GM23248 (cell line): ENCODE data around the gene SARS2. TPM values are rescaled to one million over a fixed set of nuclear protein-coding genes. Genes with fewer than 3 reads are reported as not detected.

ENCODE experiments used
- DNase-seq: peaks from one replicate; pipeline ENCODE4 v3.0.0-alpha.2; 2015
- H2AFZ ChIP-seq: fragments of 200-600 bp; sonication (generic); 2 replicates; pipeline ENCODE4 v1.6.1; 2016; ENCODE audit warnings: antibody characterized with exemption
- H3F3A ChIP-seq: fragments of 200-600 bp; sonication (generic); 2 replicates; pipeline ENCODE4 v1.6.1; 2016; ENCODE audit warnings: mild to moderate bottlenecking, antibody characterized with exemption, mixed run types; ENCODE audit not compliant: insufficient read depth
- H3K27ac ChIP-seq: fragments of 200-600 bp; sonication (generic); 2 replicates; pipeline ENCODE4 v1.5.1; 2016; ENCODE audit warnings: mild to moderate bottlenecking
- H3K27me3 ChIP-seq: fragments of 200-600 bp; sonication (generic); replicated peaks from 2 replicates; pipeline ENCODE4 v1.6.1; 2016; ENCODE audit warnings: mild to moderate bottlenecking; ENCODE audit not compliant: insufficient read depth
- H3K36me3 ChIP-seq: fragments of 200-600 bp; sonication (generic); 2 replicates; pipeline ENCODE4 v1.6.1; 2016; ENCODE audit warnings: low read depth, mild to moderate bottlenecking
- H3K4me1 ChIP-seq: fragments of 200-600 bp; sonication (generic); 2 replicates; pipeline ENCODE4 v1.6.1; 2016; ENCODE audit warnings: mild to moderate bottlenecking; ENCODE audit not compliant: insufficient read depth
- H3K4me2 ChIP-seq: fragments of 200-600 bp; sonication (generic); one replicate; pipeline ENCODE4 v1.6.1; 2016; ENCODE audit warnings: mild to moderate bottlenecking; ENCODE audit not compliant: unreplicated experiment
- H3K4me3 ChIP-seq: fragments of 200-600 bp; sonication (generic); 2 replicates; pipeline ENCODE4 v1.5.1; 2016; ENCODE audit warnings: mild to moderate bottlenecking
- H3K79me2 ChIP-seq: fragments of 200-600 bp; sonication (generic); 2 replicates; pipeline ENCODE4 v1.6.1; 2016; ENCODE audit warnings: mild to moderate bottlenecking; ENCODE audit not compliant: insufficient read depth
- H3K9ac ChIP-seq: fragments of 200-600 bp; sonication (generic); 2 replicates; pipeline ENCODE4 v1.6.1; 2016; ENCODE audit warnings: mild to moderate bottlenecking
- H3K9me2 ChIP-seq: fragments of 200-600 bp; sonication (generic); 2 replicates; pipeline ENCODE4 v1.6.1; 2016; ENCODE audit warnings: mixed run types, mild to moderate bottlenecking, moderate library complexity; ENCODE audit not compliant: insufficient read depth
- H3K9me3 ChIP-seq: fragments of 200-600 bp; sonication (generic); one replicate; pipeline ENCODE4 v1.6.1; 2017; ENCODE audit warnings: low read depth
- H4K20me1 ChIP-seq: fragments of 200-600 bp; sonication (generic); 2 replicates; pipeline ENCODE4 v1.6.0; 2016; ENCODE audit not compliant: insufficient read depth
- EZH2 ChIP-seq: fragments of 200-600 bp; sonication (generic); IDR thresholded peaks from 2 replicates; pipeline ENCODE4 v1.6.1; 2018; ENCODE audit warnings: antibody characterized with exemption, mild to moderate bottlenecking; ENCODE audit not compliant: insufficient read depth, poor library complexity, severe bottlenecking
- EZH2phosphoT487 ChIP-seq: fragments of 200-600 bp; sonication (generic); IDR thresholded peaks from 2 replicates; pipeline ENCODE4 v1.6.1; 2018; ENCODE audit warnings: antibody characterized with exemption, moderate library complexity, mild to moderate bottlenecking, low read depth; ENCODE audit not compliant: insufficient read depth
- whole genome bisulfite sequencing, 2 experiments: methylation state at CpG; one replicate each; pipeline ENCODE4 v1.1.6; 2015 to 2017; ENCODE audit warnings: low lambda C conversion rate in 2 of 2, low coverage in 1 of 2; ENCODE audit errors: missing lambda C conversion rate in 2 of 2; 5-methylcytosine and 5-hydroxymethylcytosine counted together
- in situ Hi-C: fragments of 300-500 bp; cut with MboI; formaldehyde crosslinking; loops from 2 replicates; pipeline ENCODE4 v1.15.0; 2020
- polyA plus RNA-seq: library from polyadenylated mRNA; unstranded; fragments of >200 nt; fragmentation: Nextera tagmentation; extraction: Ambion mirVana; gene quantifications from 2 replicates; pipeline ENCODE4 v1.2.1, GENCODE V29; 2016
- total RNA-seq: library from RNA; depleted of rRNA; stranded (reverse); fragments of >200 nt; shearing (Covaris generic); gene quantifications from 2 replicates; pipeline ENCODE4 v1.2.3, GENCODE V29; 2014

Gene SARS2
- total and polyA plus RNA-seq, 2 experiments from 2014 or later: 18.4 to 33.2 TPM

GRCh38 chr19:38921420-38922274 lies 8.9 kb downstream of the SARS2 start:
- H3K36me3 ChIP-seq: no peaks in the 10 kb centered on the region; the same call in 1 of the 2 replicates
- H3K27ac ChIP-seq: no peak overlapping the region
- no peaks in the 10 kb centered on the region for H3K27me3 ChIP-seq
- WGBS, 2 experiments: 82 to 87% methylated on average over 20 of the region's 20 CpGs
- H3F3A ChIP-seq: no peaks in the 10 kb centered on the region
- H3K79me2 ChIP-seq: no peaks in the 10 kb centered on the region
- H3K4me2 ChIP-seq: no peak overlapping the region
- DNase-seq: no peak
- no peaks in the 10 kb centered on the region for H3K9me3 ChIP-seq
- no peaks in the 10 kb centered on the region for H4K20me1 ChIP-seq
- H2AFZ ChIP-seq: no peak overlapping the region
- in situ Hi-C loops: no loop called here
- no peak overlapping the region for H3K9ac ChIP-seq
- TF ChIP-seq EZH2phosphoT487: no peak
- TF ChIP-seq EZH2: no peak
- H3K4me3 ChIP-seq: no peak overlapping the region
- no peaks in the 10 kb centered on the region for H3K4me1 ChIP-seq
- H3K9me2 ChIP-seq: no peaks in the 10 kb centered on the region

GRCh38 chr19:38920602-38921419 lies 9.8 kb downstream of the SARS2 start:
- H3K4me3 ChIP-seq: no peak overlapping the region
- TF ChIP-seq EZH2phosphoT487: no peak
- no peak for TF ChIP-seq EZH2
- H3K36me3 ChIP-seq: no peaks in the 10 kb centered on the region; the same call in 1 of the 2 replicates
- no peak for DNase-seq
- no peaks in the 10 kb centered on the region for H3K9me3 ChIP-seq
- H3K4me2 ChIP-seq: no peak overlapping the region
- no peaks in the 10 kb centered on the region for H3K27me3 ChIP-seq
- H3K9ac ChIP-seq: no peak overlapping the region
- H3K4me1 ChIP-seq: no peaks in the 10 kb centered on the region
- no peaks in the 10 kb centered on the region for H4K20me1 ChIP-seq
- H3K79me2 ChIP-seq: no peaks in the 10 kb centered on the region
- H3K9me2 ChIP-seq: no peaks in the 10 kb centered on the region
- 85 to 87% methylated on average over 10 to 14 of the region's 14 CpGs for WGBS, 2 experiments
- no peak overlapping the region for H3K27ac ChIP-seq
- in situ Hi-C loops: no loop called here
- no peak overlapping the region for H2AFZ ChIP-seq
- H3F3A ChIP-seq: no peaks in the 10 kb centered on the region

- Histone ChIP-seq H3K9ac (no peak overlapping the region), H3F3A (no peaks in the 10 kb centered on the region), H3K4me3 (no peak overlapping the region), H3K4me1 (no peaks in the 10 kb centered on the region), H3K79me2 (no peaks in the 10 kb centered on the region), H4K20me1 (no peaks in the 10 kb centered on the region), H3K9me2 (no peaks in the 10 kb centered on the region), H3K4me2 (no peak overlapping the region), H3K27me3 (no peaks in the 10 kb centered on the region), H3K36me3 (no peaks in the 10 kb centered on the region; the same call in 1 of the 2 replicates), H2AFZ (no peak overlapping the region), H3K27ac (no peak overlapping the region), H3K9me3 (no peaks in the 10 kb centered on the region)
- no peak for DNase-seq
- 54 to 60% methylated on average over 20 to 21 of the region's 21 CpGs for WGBS, 2 experiments
- TF ChIP-seq EZH2phosphoT487 (no peak), EZH2 (no peak)
- in situ Hi-C loops: no loop called here
These were observed 10.5 kb downstream of the SARS2 start for GRCh38 chr19:38919837-38920601.

- no peak overlapping the region for H3K4me3 ChIP-seq
- no peak overlapping the region for H2AFZ ChIP-seq
- H3K79me2 ChIP-seq: no peaks in the 10 kb centered on the region
- no peaks in the 10 kb centered on the region for H3K9me2 ChIP-seq
- H3K9me3 ChIP-seq: no peaks in the 10 kb centered on the region
- H3K4me2 ChIP-seq: no peak overlapping the region
- in situ Hi-C loops: no loop called here
- no peak overlapping the region for H3K27ac ChIP-seq
- no peaks in the 10 kb centered on the region for H4K20me1 ChIP-seq
- H3K36me3 ChIP-seq: no peaks in the 10 kb centered on the region
- 90 to 94% methylated on average over 9 to 10 of the region's 10 CpGs for WGBS, 2 experiments
- DNase-seq: no peak
- no peak overlapping the region for H3K9ac ChIP-seq
- no peak for TF ChIP-seq EZH2
- no peak for TF ChIP-seq EZH2phosphoT487
- no peaks in the 10 kb centered on the region for H3K4me1 ChIP-seq
- no peaks in the 10 kb centered on the region for H3F3A ChIP-seq
- no peaks in the 10 kb centered on the region for H3K27me3 ChIP-seq
These were observed 12.0 kb downstream of the SARS2 start for GRCh38 chr19:38918526-38918925.
